Smooth muscle cell (in vitro differentiated cells): ENCODE data around the gene RDH14. TPM values are rescaled to one million over a fixed set of nuclear protein-coding genes. Genes with fewer than 3 reads are reported as not detected.

Experiments used
- DNase-seq: peaks from one replicate; lab custom pipeline; 2025; ENCODE audit not compliant: unreplicated experiment; lab: John Stamatoyannopoulos, UW
- H2AFZ ChIP-seq: fragments of 200-600 bp; sonication (generic); 2 replicates; pipeline ENCODE4 v1.6.0; 2016; ENCODE audit warnings: antibody characterized with exemption, low read depth, mild to moderate bottlenecking
- H3F3A ChIP-seq: fragments of 200-600 bp; sonication (generic); 2 replicates; pipeline ENCODE4 v1.6.0; 2017; ENCODE audit warnings: antibody characterized with exemption, low read depth
- H3K27ac ChIP-seq: fragments of 200-600 bp; sonication (generic); 2 replicates; pipeline ENCODE4 v1.5.1; 2016; ENCODE audit warnings: low read depth, mild to moderate bottlenecking
- H3K27me3 ChIP-seq: fragments of 200-600 bp; sonication (generic); 2 replicates; pipeline ENCODE4 v1.6.1; 2016; ENCODE audit warnings: low read depth, mild to moderate bottlenecking
- H3K36me3 ChIP-seq: fragments of 200-600 bp; sonication (generic); 2 replicates; pipeline ENCODE4 v1.5.1; 2016; ENCODE audit warnings: low read depth
- H3K4me1 ChIP-seq: fragments of 200-600 bp; sonication (generic); 2 replicates; pipeline ENCODE4 v1.5.1; 2016; ENCODE audit warnings: low read depth
- H3K4me2 ChIP-seq: fragments of 200-600 bp; sonication (generic); 2 replicates; pipeline ENCODE4 v1.6.0; 2016; ENCODE audit warnings: mild to moderate bottlenecking
- H3K4me3 ChIP-seq: fragments of 200-600 bp; sonication (generic); 2 replicates; pipeline ENCODE4 v1.5.1; 2016; ENCODE audit warnings: mild to moderate bottlenecking
- H3K79me2 ChIP-seq: fragments of 200-600 bp; sonication (generic); 2 replicates; pipeline ENCODE4 v1.6.0; 2016; ENCODE audit warnings: low read depth, mild to moderate bottlenecking
- H3K9ac ChIP-seq: fragments of 200-600 bp; sonication (generic); 2 replicates; pipeline ENCODE4 v1.6.0; 2016; ENCODE audit warnings: low read depth
- H3K9me3 ChIP-seq: fragments of 200-600 bp; sonication (generic); replicated peaks from 2 replicates; pipeline ENCODE4 v1.5.1; 2016; ENCODE audit warnings: low read depth
- H4K20me1 ChIP-seq: fragments of 200-600 bp; sonication (generic); 2 replicates; pipeline ENCODE4 v1.6.0; 2016; ENCODE audit warnings: low read depth
- CTCF ChIP-seq: fragments of 200-600 bp; sonication (generic); IDR thresholded peaks from 2 replicates; pipeline ENCODE4 v1.5.1; 2017; ENCODE audit warnings: borderline replicate concordance, mild to moderate bottlenecking, antibody characterized with exemption; ENCODE audit not compliant: insufficient read depth, poor library complexity, severe bottlenecking
- WGBS: methylation state at CpG from one replicate; pipeline ENCODE4 v1.1.7; 2016; ENCODE audit warnings: low lambda C conversion rate; 5-methylcytosine and 5-hydroxymethylcytosine counted together
- polyA plus RNA-seq: library from polyadenylated mRNA; unstranded; fragments of >200 nt; fragmentation: Nextera tagmentation; extraction: Ambion mirVana; gene quantifications from 2 replicates; pipeline ENCODE4 v1.2.1, GENCODE V29; 2016
- total RNA-seq: library from RNA; depleted of rRNA; stranded (reverse); fragments of >200 nt; gene quantifications from 2 replicates; pipeline ENCODE4 v1.2.3, GENCODE V29; 2014

Gene RDH14
- total and polyA plus RNA-seq, 2 experiments from 2014 or later, result 24.5 to 26.2 TPM

DNA sequence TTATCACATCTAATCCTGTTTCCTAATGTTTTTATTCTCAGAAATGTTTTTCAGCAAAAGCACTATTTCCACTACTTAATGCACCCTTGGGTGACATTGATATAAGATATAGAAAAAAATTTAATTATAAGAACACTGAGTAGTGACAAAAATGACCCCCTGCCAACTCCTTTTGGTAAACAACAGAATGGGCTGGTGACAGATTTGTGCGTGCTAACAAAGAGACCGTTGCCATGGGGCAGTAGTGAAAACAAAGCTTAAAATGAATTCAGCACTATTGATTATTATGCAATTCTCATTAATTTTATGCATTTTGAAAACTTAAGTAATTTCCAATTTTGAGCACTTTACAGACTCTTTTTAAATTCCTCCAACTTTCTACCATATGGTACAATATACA lies 33.1 kb downstream of the RDH14 start:
- Histone ChIP-seq H3K4me1 (no peaks in the 10 kb centered on the region), H3K27ac (no peak overlapping the region), H3K9ac (no peak overlapping the region), H3K9me3 (no peaks in the 10 kb centered on the region), H4K20me1 (no peaks in the 10 kb centered on the region), H3K4me3 (no peak overlapping the region), H3K4me2 (no peak overlapping the region), H3K27me3 (no peaks in the 10 kb centered on the region), H2AFZ (no peak overlapping the region), H3F3A (no peaks in the 10 kb centered on the region), H3K36me3 (no peaks in the 10 kb centered on the region), H3K79me2 (no peaks in the 10 kb centered on the region)
- WGBS, result 97% methylated on average over 2 of the region's 2 CpGs
- TF ChIP-seq CTCF, result no peak
- DNase-seq, result no peak

DNA sequence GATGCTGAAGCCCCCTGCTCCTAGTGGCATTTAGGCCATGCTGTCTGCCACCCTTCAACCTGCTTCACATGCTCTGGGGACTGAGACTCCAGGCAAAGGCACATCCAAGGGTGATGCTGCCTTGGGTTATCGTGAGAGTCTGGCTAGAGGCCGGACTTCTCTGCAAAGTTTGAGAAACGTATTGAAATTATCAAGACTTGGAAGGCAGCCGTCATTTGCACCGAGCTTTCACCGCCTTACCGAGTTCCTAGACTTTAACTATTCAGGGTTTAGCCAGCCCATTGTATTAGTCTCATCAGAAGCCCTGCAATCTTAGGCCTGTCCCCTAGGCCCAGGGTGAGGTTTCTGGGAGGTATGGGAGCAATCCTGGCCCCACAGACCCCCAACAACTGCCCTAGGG lies 34.0 kb downstream of the RDH14 start:
- WGBS, result 83% methylated on average over 7 of the region's 7 CpGs

GRCh38 chr2:18525852-18526251 lies 34.6 kb downstream of the RDH14 start:
- Histone ChIP-seq H3K36me3 (no peaks in the 10 kb centered on the region), H3K27ac (no peak overlapping the region), H4K20me1 (no peaks in the 10 kb centered on the region), H3K9ac (no peak overlapping the region), H3K27me3 (no peaks in the 10 kb centered on the region), H2AFZ (no peak overlapping the region), H3K79me2 (no peaks in the 10 kb centered on the region), H3K4me1 (no peaks in the 10 kb centered on the region), H3K4me3 (no peak overlapping the region), H3K4me2 (no peak overlapping the region), H3F3A (no peaks in the 10 kb centered on the region), H3K9me3 (no peaks in the 10 kb centered on the region)
- no peak for TF ChIP-seq CTCF
- WGBS, result 91% methylated on average over 3 of the region's 3 CpGs
- no peak for DNase-seq

More for the DNA sequence above, 34.0 kb downstream of the RDH14 start:
- Histone ChIP-seq H4K20me1 (no peaks in the 10 kb centered on the region), H3K4me3 (no peak overlapping the region), H3K36me3 (no peaks in the 10 kb centered on the region), H3K9ac (no peak overlapping the region), H3F3A (no peaks in the 10 kb centered on the region), H3K4me1 (no peaks in the 10 kb centered on the region), H3K9me3 (no peaks in the 10 kb centered on the region), H3K27ac (no peak overlapping the region), H2AFZ (no peak overlapping the region), H3K27me3 (no peaks in the 10 kb centered on the region), H3K79me2 (no peaks in the 10 kb centered on the region), H3K4me2 (no peak overlapping the region)
- no peak for DNase-seq
- no peak for TF ChIP-seq CTCF

DNA sequence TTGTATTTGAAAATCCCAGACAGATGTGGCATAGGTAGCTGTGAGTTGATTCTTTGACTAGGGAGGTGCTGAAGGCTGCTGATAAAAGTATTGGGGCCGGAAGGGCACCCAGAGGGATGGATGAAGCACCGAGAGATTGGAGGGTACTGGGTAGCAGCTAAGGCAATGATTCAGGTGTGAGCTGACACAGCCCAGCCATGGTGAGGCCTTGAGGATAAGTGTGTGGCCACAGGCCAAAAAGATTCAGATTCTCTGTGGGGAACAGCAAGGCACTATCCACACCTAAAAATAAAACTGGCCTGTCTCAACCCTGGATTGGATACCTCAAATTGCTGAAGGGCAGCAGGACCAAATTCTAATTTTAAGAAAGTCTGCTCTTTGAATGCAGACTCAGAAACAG lies 35.2 kb downstream of the RDH14 start:
- Histone ChIP-seq H3F3A (no peaks in the 10 kb centered on the region), H3K27me3 (no peaks in the 10 kb centered on the region), H3K4me1 (no peaks in the 10 kb centered on the region), H3K79me2 (no peaks in the 10 kb centered on the region), H3K4me2 (no peak overlapping the region), H2AFZ (no peak overlapping the region), H3K4me3 (no peak overlapping the region), H3K27ac (no peak overlapping the region), H3K36me3 (no peaks in the 10 kb centered on the region), H3K9me3 (no peaks in the 10 kb centered on the region), H3K9ac (no peak overlapping the region), H4K20me1 (no peaks in the 10 kb centered on the region)
- no peak for DNase-seq
- 93% methylated on average over 2 of the region's 2 CpGs for WGBS
- TF ChIP-seq CTCF, result no peak
